Natural killer cell (primary cell): ENCODE measurements around the gene AGO3. TPM values are rescaled to one million over a fixed set of nuclear protein-coding genes. Genes with fewer than 3 reads are reported as not detected.
A peak's percentile ranks its signal among the peaks of the same experiment; 100 is the strongest.

ENCODE experiments used
- ATAC-seq, 3 donors: fragments of 150-1000 bp in 2 of 3; fragments of 200-7000 bp in 1 of 3; cut with Tn5 transposase; 1 replicate in 1 of 3; 2 replicates in 2 of 3; pipeline ENCODE4 v1.10.0; 2021; ENCODE audit warnings: mild to moderate bottlenecking in 2 of 3, moderate library complexity in 2 of 3
- DNase-seq, 2 donors: peaks; one replicate each; pipeline versions ENCODE4 v3.0.0 to v3.0.0-alpha.2; 2013 to 2021; ENCODE audit warnings: mixed read lengths in 1 of 2
- H3K27ac ChIP-seq: one replicate; pipeline ENCODE4 v1.5.1; 2013; ENCODE audit warnings: mild to moderate bottlenecking, low read length
- H3K27me3 ChIP-seq: one replicate; pipeline ENCODE4 v1.6.1; 2013; ENCODE audit warnings: low read length; ENCODE audit not compliant: control insufficient read depth, insufficient read depth
- H3K36me3 ChIP-seq: one replicate; pipeline ENCODE4 v1.6.1; 2013; ENCODE audit warnings: low read length; ENCODE audit not compliant: control insufficient read depth, insufficient read depth
- H3K4me1 ChIP-seq: one replicate; pipeline ENCODE4 v1.6.1; 2013; ENCODE audit warnings: low read length; ENCODE audit not compliant: control insufficient read depth, insufficient read depth
- H3K4me3 ChIP-seq: one replicate; pipeline ENCODE4 v1.5.1; 2013; ENCODE audit warnings: low read length
- H3K9me3 ChIP-seq: one replicate; pipeline ENCODE4 v1.6.1; 2013; ENCODE audit warnings: low read length; ENCODE audit not compliant: control insufficient read depth, insufficient read depth
- H3K27ac Mint-ChIP-seq, 2 donors: one replicate each; pipeline ENCODE4 v1.8.0; 2022; ENCODE audit warnings: mild to moderate bottlenecking in 2 of 2, mixed read lengths in 2 of 2, moderate library complexity in 1 of 2
- H3K27me3 Mint-ChIP-seq, 2 donors: one replicate each; pipeline ENCODE4 v1.8.0; 2022; ENCODE audit warnings: low read depth in 2 of 2, mixed read lengths in 2 of 2
- H3K36me3 Mint-ChIP-seq: one replicate; pipeline ENCODE4 v1.8.0; 2022; ENCODE audit warnings: mixed read lengths
- H3K4me1 Mint-ChIP-seq, 2 donors: one replicate each; pipeline ENCODE4 v1.8.0; 2022; ENCODE audit warnings: mixed read lengths in 2 of 2
- H3K4me3 Mint-ChIP-seq: one replicate; pipeline ENCODE4 v1.8.0; 2022; ENCODE audit warnings: mild to moderate bottlenecking, moderate library complexity, mixed read lengths
- H3K9me3 Mint-ChIP-seq, 2 donors: one replicate each; pipeline ENCODE4 v1.8.0; 2022; ENCODE audit warnings: mixed read lengths in 2 of 2
- WGBS: methylation state at CpG from one replicate; pipeline ENCODE4 v1.1.7; 2013; ENCODE audit warnings: missing lambda C conversion rate; ENCODE audit not compliant: insufficient coverage; 5-methylcytosine and 5-hydroxymethylcytosine counted together
- intact Hi-C: fragments of 100-400 bp; cut with micrococcal nuclease; formaldehyde crosslinking; loops from one replicate; pipeline ENCODE4 v1.14.2; 2022
- total RNA-seq, 4 donors: library from RNA; stranded (reverse); fragments of 120-200 nt in 1 of 4; gene quantifications; one replicate each; pipeline versions ENCODE4 v1.2.3 to v1.2.4, GENCODE V29; 2013 to 2022
- TF ChIP-seq, protein P1 (sequence below): fragments of 200-600 bp; IDR thresholded peaks from one replicate; pipeline ENCODE4 v1.8.0; 2022; ENCODE audit warnings: antibody characterized with exemption

AGO3 gene
- 10 to 100 TPM; 36.5 to 49.6 (median 49.0) TPM for total RNA-seq
- 46.6 TPM for total RNA-seq (2013)

- Histone ChIP-seq H3K27me3 (no peaks in the 10 kb centered on the region), H3K36me3 (no peaks in the 10 kb centered on the region), H3K27ac (peak within 1 kb of the TSS; percentile 99), H3K4me3 (peak within 1 kb of the TSS; percentile 83), H3K4me1 (peaks cover 9% of the 10 kb centered on the region), H3K9me3 (no peaks in the 10 kb centered on the region)
- ATAC-seq, result peak; percentile 83 to 97 (median 92)
- Mint-ChIP-seq H3K9me3 (no peaks in the 10 kb centered on the region), H3K27me3 (no peaks in the 10 kb centered on the region), H3K4me1 (peaks cover 22 to 25% of the 10 kb centered on the region in 2 donors), H3K4me3 (peak within 1 kb of the TSS; percentile 96), H3K36me3 (no peaks in the 10 kb centered on the region), H3K27ac (peak within 1 kb of the TSS; percentile 94 to 96)
- peak; percentile 84 to 95 for DNase-seq
- under 1% methylated on average over 112 of the region's 112 CpGs for WGBS
- TF ChIP-seq, protein P1, sequence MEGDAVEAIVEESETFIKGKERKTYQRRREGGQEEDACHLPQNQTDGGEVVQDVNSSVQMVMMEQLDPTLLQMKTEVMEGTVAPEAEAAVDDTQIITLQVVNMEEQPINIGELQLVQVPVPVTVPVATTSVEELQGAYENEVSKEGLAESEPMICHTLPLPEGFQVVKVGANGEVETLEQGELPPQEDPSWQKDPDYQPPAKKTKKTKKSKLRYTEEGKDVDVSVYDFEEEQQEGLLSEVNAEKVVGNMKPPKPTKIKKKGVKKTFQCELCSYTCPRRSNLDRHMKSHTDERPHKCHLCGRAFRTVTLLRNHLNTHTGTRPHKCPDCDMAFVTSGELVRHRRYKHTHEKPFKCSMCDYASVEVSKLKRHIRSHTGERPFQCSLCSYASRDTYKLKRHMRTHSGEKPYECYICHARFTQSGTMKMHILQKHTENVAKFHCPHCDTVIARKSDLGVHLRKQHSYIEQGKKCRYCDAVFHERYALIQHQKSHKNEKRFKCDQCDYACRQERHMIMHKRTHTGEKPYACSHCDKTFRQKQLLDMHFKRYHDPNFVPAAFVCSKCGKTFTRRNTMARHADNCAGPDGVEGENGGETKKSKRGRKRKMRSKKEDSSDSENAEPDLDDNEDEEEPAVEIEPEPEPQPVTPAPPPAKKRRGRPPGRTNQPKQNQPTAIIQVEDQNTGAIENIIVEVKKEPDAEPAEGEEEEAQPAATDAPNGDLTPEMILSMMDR, result no peak
- intact Hi-C loops, result loop anchor here (1.0 kb wide), 1 partner anchor 48 kb away; the partner anchor contains the start of gene AGO1
Measured at GRCh38 chr1:35930593-35931445, at the start of gene AGO3. Gene AGO3 (plus strand): TSS chr1:35931105. CDS start chr1:35931427, 322 bp downstream.

DNA sequence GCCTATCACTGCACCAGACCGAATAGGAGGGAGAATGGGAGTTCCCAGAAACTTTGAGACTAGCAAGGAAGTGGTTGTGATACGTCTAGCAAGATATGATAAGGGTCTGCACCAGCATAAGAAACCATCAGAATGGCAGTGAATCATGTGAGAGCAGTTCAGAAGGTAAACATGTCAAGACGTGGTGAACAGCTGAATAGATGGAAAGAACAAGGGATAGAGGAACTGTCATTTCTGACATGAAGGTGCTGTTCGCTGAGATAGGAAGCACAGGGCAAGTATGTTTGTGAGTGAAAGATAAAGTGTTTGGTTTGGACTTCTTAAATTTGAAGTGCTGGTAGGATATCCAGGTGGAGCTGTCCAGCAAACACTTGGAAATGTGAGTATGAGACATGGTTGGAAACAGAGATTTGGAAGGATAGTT, 49.0 kb upstream of the AGO3 start:
- no peak overlapping the region for H3K4me3 ChIP-seq
- no peaks in the 10 kb centered on the region for H3K27me3 Mint-ChIP-seq
- peak in 1 of 2 donors; percentile 9 for DNase-seq
- peaks cover 28% of the 10 kb centered on the region for H3K4me1 ChIP-seq
- H3K27me3 ChIP-seq, result no peaks in the 10 kb centered on the region
- no peaks in the 10 kb centered on the region for H3K36me3 ChIP-seq
- H3K27ac Mint-ChIP-seq, result peak overlapping the region in 1 of 2 donors; percentile 3
- intact Hi-C loops, result no loop called here
- no peaks in the 10 kb centered on the region for H3K9me3 Mint-ChIP-seq
- H3K4me3 Mint-ChIP-seq, result peak overlapping the region; percentile 61
- 22% methylated on average over 4 of the region's 4 CpGs for WGBS
- H3K9me3 ChIP-seq, result no peaks in the 10 kb centered on the region
- ATAC-seq, result no peak
- peaks cover 21 to 35% of the 10 kb centered on the region in 2 donors for H3K4me1 Mint-ChIP-seq
- TF ChIP-seq, protein P1, result no peak
- no peaks in the 10 kb centered on the region for H3K36me3 Mint-ChIP-seq
- H3K27ac ChIP-seq, result no peak overlapping the region

GRCh38 chr1:35882586-35882944, 48.3 kb upstream of the AGO3 start:
- ATAC-seq, result no peak

More at GRCh38 chr1:35882586-35882944, 48.3 kb upstream of the AGO3 start:
- Mint-ChIP-seq H3K27ac (peak overlapping the region in 1 of 2 donors; percentile 3), H3K36me3 (no peaks in the 10 kb centered on the region), H3K9me3 (no peaks in the 10 kb centered on the region), H3K4me1 (peaks cover 26 to 42% of the 10 kb centered on the region in 2 donors), H3K4me3 (peak overlapping the region; percentile 61), H3K27me3 (no peaks in the 10 kb centered on the region)
- Histone ChIP-seq H3K36me3 (no peaks in the 10 kb centered on the region), H3K4me3 (no peak overlapping the region), H3K27ac (no peak overlapping the region), H3K9me3 (no peaks in the 10 kb centered on the region), H3K4me1 (peaks cover 35% of the 10 kb centered on the region), H3K27me3 (no peaks in the 10 kb centered on the region)
- no peak for DNase-seq
- WGBS, result 69% methylated on average over 16 of the region's 16 CpGs
- intact Hi-C loops, result no loop called here
- TF ChIP-seq, protein P1, result no peak
